Left colon (tissue), 2 donors: Measurements from ENCODE around the gene NAV1. TPM values are rescaled to one million over a fixed set of nuclear protein-coding genes. Genes with fewer than 3 reads are reported as not detected.

Experiments used
- ATAC-seq: fragments of 200-7000 bp; cut with Tn5 transposase; one replicate; pipeline ENCODE4 v1.9.1; 2020; ENCODE audit warnings: mild to moderate bottlenecking, moderate library complexity
- DNase-seq, 2 donors: peaks; one replicate each; pipeline ENCODE4 v3.0.0-alpha.2; 2020
- intact Hi-C, 2 donors: fragments of 100-400 bp; cut with DNase I in 1 of 2; cut with micrococcal nuclease in 1 of 2; formaldehyde crosslinking; loops; one replicate each; pipeline versions ENCODE4 v1.11.2 to v1.14.0; 2022; cut with DNase I, micrococcal nuclease
- total RNA-seq, 2 donors: library from RNA; stranded (reverse); fragmentation: NEBNext Ultra II Directional; extraction: Animal tissue kit (Norgen Biotek cat#: 25700); gene quantifications; one replicate each; pipeline ENCODE4 v1.2.1, GENCODE V29; 2021
- donor health status: DM: no; HTN: no; CAD: no.
- donor health status: DM: yes; HTN: yes; CAD: no.

Gene NAV1
- total RNA-seq, 2 donors from 2014 or later: 13.6 to 25.1 TPM

DNA sequence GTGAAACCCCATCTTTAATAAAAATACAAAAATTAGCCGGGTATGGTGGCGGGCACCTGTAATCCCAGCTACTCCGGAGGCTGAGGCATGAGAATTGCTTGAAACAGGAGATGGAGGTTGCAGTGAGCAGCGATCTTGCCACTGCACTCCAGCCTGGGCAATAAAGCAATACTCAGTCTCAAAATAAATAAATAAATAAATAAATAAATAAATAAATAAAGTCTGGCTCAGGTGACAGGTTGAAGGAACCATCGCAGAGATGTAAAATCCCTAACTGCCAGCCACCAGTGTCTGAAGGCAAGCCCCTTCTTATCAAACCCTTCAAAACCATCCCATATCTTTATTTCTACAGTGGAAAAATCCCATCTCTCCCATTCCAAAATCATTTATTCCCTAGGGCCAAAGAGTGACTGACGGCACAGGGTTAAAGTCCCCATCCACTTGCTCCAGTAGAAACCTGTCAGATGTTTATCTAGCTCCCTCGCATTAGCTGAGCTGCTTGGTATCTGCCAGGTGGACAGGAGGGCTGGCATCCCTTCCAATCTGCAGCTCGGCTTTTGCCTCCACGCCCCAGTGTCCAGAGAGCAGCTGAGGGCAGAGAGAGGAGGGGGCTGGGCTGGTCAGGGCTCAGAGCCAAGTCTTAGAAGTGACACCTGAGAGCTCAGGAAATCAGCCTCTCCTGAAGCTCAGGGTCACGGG, 37.0 kb upstream of the NAV1 start:
- no peak for DNase-seq
- no peak for ATAC-seq
- intact Hi-C loops: no loop called here

- DNase-seq (no peak), ATAC-seq (no peak)
- intact Hi-C loops: no loop called here
Observed at GRCh38 chr1:201502511-201502857, 36.4 kb upstream of the NAV1 start.

DNA sequence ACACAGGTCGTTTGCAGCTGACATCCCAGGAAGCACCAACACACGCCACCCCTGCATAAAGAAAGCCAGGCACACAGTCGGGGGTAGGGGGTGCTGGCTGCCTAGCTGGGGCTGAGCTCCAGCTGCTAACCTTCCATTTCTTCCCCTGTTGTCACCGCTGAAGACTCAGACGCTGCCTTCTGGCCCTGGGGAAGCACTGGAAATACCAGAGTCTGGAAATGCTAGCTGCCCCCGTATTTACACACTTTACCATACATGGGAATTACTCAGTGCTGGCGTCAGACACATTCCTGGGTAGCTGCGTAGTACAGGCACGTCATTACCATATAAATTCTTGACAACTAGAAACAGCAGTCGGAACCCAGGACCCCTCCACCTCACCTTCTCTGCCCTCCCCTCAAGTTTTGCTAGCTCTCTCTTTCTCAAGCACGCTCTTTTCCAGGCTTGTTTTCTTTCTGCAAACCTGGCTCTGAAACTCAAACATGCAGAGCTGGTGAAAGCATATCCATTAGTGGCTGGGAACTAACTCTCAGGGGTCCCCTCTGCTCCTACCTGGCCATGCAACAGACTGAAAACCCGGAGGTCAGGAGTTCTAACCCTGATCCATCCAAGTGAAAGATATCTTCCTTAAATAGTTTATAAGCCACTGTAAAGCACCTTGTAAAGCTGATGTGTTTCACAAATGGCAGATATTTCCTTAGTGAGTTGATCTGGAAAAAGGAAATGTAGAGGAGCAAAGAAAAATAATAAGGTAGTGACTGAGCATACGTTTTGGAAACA, 35.3 kb upstream of the NAV1 start:
- intact Hi-C loops: no loop called here
- ATAC-seq: no peak
- no peak for DNase-seq

- ATAC-seq: no peak
- intact Hi-C loops: no loop called here
- DNase-seq: no peak
Observed at GRCh38 chr1:201504179-201504631, 34.7 kb upstream of the NAV1 start.

DNA sequence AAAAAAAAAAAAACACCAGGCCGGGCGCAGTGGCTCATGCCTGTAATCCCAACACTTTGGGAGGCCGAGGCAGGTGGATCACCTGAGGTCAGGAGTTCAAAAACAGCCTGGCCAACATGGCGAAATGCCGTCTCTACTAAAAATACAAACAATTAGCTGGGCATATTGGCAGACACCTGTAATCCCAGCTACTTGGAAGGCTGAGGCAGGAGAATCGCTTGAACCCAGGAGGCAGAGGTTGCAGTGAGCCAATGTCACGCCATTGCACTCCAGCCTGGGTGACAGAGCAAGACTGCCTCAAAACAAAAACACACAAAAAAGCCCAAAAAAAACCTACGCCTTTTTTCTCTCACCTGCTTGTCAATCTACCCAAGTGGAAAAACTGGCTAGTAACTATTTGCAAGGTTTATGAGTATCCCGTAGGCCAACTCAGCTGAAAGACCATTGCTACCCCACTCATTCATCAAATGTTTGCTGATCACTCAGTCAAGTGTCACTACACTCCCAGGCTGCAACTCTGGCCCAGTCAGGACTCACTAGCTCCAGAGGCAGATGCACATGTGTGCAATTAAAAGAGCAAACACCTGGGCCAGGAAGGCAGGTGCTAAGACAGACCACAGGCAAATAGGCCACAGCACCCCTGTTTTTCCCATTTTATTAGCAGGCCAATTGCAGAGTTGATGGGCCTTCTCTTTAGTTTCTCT, 34.0 kb upstream of the NAV1 start:
- ATAC-seq: peak; percentile 7
- DNase-seq: no peak
- intact Hi-C loops: no loop called here

DNA sequence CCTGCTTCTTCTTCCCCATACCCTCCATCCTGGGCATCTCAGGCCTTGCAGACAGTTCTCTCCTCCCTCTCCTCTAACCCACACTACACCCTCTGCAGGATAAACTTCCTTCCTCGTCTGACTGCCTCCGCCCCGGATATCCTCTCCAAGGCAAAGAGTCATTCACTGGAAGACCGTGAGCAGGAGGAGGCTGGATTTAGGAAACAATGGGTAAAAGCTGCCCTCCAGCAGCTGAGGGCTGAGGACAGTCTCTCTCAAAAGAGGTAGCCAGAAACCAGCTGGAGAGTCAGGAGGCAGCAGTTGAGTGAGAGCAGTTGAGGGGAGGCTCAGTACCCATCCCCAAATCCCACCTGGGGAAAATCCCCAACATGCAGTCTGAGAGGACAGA, 33.4 kb upstream of the NAV1 start:
- ATAC-seq (peak; percentile 62), DNase-seq (peak in 1 of 2 donors; percentile 43)
- intact Hi-C loops: no loop called here

- DNase-seq (no peak), ATAC-seq (peak; percentile 19)
- intact Hi-C loops: no loop called here
Observed at GRCh38 chr1:201506092-201506491, 32.8 kb upstream of the NAV1 start.

GRCh38 chr1:201506557-201507359, 32.2 kb upstream of the NAV1 start, which contains the start of gene CSRP1:
Gene CSRP1 (minus strand): TSS chr1:201507123. CDS start chr1:201496303, 10,820 bp downstream.
- intact Hi-C loops: no loop called here
- ATAC-seq (peak; percentile 89), DNase-seq (peak; percentile 93)

DNA sequence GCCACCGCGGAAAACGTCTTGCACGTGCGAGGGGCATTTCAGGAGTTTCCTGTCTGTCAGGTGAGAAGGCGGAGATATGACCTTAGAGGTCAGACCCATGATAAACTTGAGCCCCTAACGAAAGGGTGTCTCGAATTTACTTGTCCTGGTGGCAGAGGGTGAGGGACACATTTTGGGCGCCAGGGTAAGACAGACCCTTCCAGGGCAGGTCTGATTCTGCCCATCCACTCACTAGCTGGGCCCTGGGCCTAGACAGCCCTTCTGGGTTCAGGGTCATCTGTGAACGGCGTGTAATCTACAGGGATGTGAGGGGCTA, 31.6 kb upstream of the NAV1 start:
- intact Hi-C loops: no loop called here
- DNase-seq: no peak
- ATAC-seq: peak; percentile 10

DNA sequence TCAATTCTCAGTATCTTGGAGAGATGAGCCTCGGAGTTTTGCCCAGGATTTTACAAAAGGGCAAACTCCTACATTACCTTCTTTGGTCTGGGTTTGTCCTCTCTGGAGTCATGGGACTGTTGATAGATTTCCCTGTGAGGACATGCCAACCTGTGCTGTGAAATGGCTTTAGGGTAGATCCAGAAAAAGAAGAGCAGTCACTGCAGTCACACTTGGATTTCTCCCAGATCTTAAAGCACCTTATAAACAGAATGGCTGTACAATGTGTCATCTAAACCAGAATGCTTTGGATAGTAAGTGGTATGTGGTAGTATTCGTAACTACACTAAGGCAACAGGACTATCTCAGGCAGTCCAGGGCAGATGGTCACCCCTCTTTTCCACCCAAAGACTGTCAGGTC, 30.1 kb upstream of the NAV1 start:
- ATAC-seq (no peak), DNase-seq (no peak)
- intact Hi-C loops: no loop called here

GRCh38 chr1:201509601-201510374, 29.1 kb upstream of the NAV1 start:
- intact Hi-C loops: loop anchor here in 1 of 2 donors (10.0 kb wide), 1 partner anchor 65 kb away; no protein-coding TSS in a partner anchor
- no peak for DNase-seq
- no peak for ATAC-seq

DNA sequence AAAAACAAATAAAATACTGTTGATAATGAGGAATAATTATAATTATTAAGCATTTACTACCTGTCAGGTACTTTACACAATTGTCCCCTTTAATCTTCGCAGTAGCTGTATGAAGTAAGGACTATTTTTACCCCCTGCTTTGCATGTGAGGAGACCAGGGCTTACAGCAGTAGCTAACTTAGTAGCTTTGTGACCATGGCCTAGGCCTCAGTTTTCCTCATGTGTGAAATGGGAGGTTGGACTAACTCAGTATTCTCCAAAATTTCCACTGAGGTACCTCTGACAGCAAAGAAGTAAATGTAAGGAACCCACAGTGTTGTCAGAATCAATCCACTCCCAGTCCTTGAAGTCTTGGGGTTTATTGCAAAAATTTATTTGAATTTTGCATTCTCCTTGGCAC, 28.2 kb upstream of the NAV1 start:
- ATAC-seq (no peak), DNase-seq (no peak)
- intact Hi-C loops: loop anchor here in 1 of 2 donors (10.0 kb wide), 1 partner anchor 66 kb away; no protein-coding TSS in a partner anchor

- intact Hi-C loops: loop anchor here in 1 of 2 donors (10.0 kb wide), 1 partner anchor 67 kb away; no protein-coding TSS in a partner anchor
- DNase-seq: no peak
- ATAC-seq: no peak
Observed at GRCh38 chr1:201511396-201511940, 27.5 kb upstream of the NAV1 start.

GRCh38 chr1:201511941-201512539, 26.9 kb upstream of the NAV1 start:
- peak; percentile 35 to 59 for DNase-seq
- intact Hi-C loops: loop anchor here in 1 of 2 donors (10.0 kb wide), 1 partner anchor 67 kb away; no protein-coding TSS in a partner anchor
- peak; percentile 18 for ATAC-seq

- no peak for ATAC-seq
- intact Hi-C loops: loop anchor here in 1 of 2 donors (10.0 kb wide), 1 partner anchor 69 kb away; no protein-coding TSS in a partner anchor
- DNase-seq: no peak
Observed at GRCh38 chr1:201513498-201514243, 25.3 kb upstream of the NAV1 start.

DNA sequence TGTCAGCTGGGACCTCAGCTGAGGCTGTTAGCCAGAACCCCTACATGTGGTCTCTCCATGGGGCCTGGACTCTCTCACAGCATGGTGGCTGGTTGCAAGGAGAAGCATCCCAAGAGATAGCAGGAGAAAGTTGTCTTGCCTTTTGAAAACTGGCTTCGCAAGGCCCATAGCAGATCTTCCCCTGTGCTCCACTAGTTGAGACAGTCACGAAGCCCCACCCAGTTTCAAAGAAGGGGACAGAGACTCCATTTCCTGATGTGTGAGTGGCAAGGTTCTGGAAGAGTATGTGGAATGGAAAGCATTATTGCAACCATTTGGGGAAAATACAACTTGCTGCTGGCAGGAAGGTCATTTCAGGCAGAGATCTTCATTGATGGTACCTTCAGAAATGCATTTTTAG, 24.5 kb upstream of the NAV1 start:
- DNase-seq (no peak), ATAC-seq (no peak)
- intact Hi-C loops: loop anchor here in 1 of 2 donors (10.0 kb wide), 1 partner anchor 70 kb away; no protein-coding TSS in a partner anchor
